NCI-H2171 (cell line): ENCODE data around the gene SLC9A4.

Source experiments
- DNase-seq: peaks from one replicate; lab custom pipeline; 2025; lab: John Stamatoyannopoulos, UW

Gene SLC9A4

GRCh38 chr2:102473020-102473419 lies at the start of gene SLC9A4:
SLC9A4 (plus strand) TSS chr2:102473226; CDS start chr2:102473760, 534 bp downstream.
- DNase-seq = no peak

- DNase-seq = no peak
Observed at GRCh38 chr2:102423368-102423767, 49.7 kb upstream of the SLC9A4 start.

GRCh38 chr2:102424754-102425153 lies 48.3 kb upstream of the SLC9A4 start:
- DNase-seq = no peak

DNA sequence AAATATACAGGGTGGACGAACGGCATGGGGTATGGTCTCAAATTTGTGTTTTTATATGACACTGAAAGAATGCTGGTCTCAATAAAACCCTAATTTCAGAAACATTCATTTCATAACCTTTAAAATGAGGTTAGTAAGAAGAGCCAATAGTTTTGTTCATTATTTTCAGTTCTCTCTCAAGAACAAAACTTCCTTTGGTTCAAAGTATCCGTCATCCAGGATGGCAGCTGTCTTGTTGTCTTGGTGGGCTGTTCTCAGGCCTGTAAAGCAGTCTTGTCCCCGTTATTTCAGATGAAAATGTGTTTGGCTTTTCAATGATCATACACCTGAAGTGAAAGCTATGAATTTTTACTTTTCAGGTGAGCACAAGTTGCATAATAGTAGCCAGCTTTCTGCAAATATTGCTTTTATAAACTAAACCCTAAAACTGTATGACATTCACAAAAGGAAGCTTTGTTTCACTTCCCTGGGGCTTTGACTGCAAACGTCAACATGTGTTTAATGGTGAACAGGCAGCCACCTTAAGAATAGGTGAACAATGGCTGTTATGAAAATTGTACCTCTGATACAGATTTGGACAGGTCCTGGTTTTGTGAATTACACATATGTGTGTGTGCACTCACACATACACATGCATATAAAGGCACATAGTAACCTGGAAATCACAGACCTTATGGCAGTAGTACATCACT lies 47.4 kb upstream of the SLC9A4 start:
- no peak for DNase-seq

DNA sequence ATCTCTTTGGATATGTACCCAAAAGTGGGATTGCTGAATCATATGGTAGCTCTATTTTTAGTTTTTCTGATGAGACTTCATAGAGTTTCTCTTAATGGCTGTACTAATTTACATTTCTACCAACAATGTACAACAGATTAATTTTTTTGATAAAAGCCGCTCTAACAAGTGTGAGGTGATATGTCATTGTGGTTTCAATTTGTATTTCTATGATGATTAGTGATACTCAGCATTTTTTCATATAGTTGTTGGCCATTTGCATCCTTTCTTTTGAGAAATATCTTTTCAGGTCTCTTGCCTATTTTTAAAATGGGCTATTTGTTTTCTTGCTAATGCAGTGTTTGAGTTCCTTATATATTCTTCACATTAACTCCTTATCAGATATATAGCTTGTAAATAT lies 45.8 kb upstream of the SLC9A4 start:
- no peak for DNase-seq

DNA sequence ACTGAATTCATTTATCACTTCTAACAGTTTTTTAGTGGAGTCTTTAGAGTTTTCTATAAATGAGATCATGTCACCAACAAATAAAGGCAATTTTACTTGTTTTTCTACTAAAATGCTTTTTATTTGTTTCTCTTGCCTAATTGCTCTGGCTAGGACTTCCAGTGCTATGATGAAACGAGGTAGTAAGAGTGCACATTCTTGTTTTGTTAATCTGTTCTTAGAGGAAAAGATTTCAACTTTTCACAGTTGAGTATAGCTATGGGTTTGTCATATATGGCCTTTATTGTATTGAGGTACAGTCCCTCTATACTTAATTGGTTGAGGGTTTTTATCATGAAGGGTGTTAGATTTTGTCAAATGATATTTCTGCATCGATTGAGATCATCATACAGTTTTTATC lies 44.5 kb upstream of the SLC9A4 start:
- DNase-seq = no peak

- DNase-seq = no peak
Observed at GRCh38 chr2:102432386-102432785, 40.6 kb upstream of the SLC9A4 start.

GRCh38 chr2:102433973-102434654 lies 38.9 kb upstream of the SLC9A4 start:
- DNase-seq = no peak

DNA sequence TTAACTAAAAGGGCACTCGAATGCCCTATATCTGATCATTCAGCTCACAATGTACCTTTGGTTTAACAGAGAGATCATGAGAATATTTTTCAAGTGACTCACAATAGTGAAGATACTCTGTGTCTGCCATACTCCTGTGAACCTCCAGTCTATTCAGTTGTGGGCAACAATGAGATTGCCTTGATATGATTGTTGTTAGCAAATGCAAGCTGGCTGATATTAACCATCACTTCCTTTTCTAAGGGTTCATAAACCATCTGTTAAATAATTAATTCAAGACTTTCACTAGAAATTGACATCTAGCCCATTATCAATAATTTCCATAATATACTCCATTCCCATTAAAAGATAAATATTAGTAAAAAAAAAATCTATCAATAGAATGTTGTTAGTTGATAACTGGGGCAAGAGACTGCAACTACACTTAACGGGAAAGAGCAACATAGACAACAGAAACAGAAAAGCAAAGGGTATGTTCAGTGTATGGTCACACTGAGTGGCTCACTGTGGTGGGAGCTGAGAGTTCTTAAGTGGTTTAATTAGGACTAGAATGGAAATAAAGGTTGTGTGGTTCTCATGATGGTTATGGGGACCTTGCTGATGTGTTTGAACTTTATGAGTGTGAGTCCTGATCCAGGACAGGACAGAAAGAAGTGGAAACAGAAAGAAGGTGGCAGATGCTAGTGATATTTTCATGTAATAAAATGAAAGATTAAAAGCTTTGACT lies 38.2 kb upstream of the SLC9A4 start:
- DNase-seq = no peak

- no peak for DNase-seq
Observed at GRCh38 chr2:102435741-102436140, 37.3 kb upstream of the SLC9A4 start.

GRCh38 chr2:102436323-102436722 lies 36.7 kb upstream of the SLC9A4 start:
- no peak for DNase-seq

DNA sequence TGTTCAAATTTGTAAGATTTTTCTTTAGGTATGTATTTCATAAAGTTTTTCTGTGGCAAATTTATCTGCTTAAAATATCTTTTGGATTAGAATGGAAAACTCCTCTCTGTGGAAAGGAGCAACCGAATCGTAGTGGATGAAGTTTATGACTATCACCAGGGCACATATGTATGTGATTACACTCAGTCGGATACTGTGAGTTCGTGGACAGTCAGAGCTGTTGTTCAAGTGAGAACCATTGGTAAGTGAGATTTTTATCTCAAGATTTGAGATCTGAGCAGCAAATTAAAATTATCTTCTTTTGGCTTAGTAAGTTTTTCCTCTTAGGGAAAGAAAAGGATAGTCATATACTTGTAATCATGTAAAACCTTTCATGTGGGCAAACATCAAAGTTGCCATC lies 35.9 kb upstream of the SLC9A4 start:
- DNase-seq = no peak

DNA sequence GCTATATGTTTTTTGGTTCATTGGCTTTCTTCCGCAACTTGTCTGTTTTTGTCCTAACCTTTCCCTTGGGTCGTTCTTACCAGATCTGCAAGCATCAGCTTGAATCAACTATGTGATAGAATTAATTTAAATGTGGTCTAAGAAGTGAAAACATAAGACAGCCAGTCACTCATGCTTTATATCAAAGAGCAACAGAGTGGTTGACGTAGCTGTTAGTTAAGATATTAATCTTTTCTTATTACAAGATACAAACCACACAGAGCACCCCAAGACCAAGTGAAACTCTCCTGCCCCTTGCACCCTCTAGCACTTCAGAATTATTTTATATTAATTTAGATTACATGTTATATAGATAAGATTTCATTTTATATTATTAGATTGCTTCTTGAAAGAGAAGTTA lies 34.9 kb upstream of the SLC9A4 start:
- no peak for DNase-seq

- DNase-seq = no peak
Observed at GRCh38 chr2:102438578-102438977, 34.4 kb upstream of the SLC9A4 start.

DNA sequence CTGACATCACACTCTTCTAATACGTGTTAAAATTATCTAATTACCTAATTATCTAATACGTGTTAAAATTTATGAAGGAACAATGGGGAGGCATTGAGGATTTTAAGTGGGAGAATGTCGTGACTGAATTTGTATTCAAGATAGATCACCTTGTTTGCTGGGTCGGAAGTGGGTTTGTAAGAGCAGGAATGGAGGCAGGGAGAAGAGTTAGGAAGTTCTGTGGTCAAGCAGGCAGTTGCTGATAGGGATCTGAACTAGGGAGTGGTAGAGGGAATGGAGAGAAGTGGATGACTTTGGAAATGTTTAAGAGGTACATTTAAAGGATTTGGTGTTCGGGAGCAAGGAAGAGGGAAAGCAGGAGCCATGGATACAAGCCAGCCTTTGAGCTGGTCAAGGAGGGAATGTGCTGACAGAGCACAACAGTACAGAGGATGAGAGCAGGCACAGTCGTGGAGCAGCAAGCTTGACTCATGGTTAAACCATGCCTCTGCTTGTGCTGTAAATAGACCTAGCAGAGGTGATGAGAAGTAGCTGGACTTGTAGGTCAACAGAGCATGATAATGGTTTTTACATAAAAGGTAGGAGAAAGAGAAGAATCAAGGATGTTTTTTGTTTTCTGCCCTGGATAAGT lies 33.8 kb upstream of the SLC9A4 start:
- DNase-seq = no peak

GRCh38 chr2:102442967-102443828 lies 29.8 kb upstream of the SLC9A4 start:
- no peak for DNase-seq

GRCh38 chr2:102444233-102444632 lies 28.8 kb upstream of the SLC9A4 start:
- no peak for DNase-seq

DNA sequence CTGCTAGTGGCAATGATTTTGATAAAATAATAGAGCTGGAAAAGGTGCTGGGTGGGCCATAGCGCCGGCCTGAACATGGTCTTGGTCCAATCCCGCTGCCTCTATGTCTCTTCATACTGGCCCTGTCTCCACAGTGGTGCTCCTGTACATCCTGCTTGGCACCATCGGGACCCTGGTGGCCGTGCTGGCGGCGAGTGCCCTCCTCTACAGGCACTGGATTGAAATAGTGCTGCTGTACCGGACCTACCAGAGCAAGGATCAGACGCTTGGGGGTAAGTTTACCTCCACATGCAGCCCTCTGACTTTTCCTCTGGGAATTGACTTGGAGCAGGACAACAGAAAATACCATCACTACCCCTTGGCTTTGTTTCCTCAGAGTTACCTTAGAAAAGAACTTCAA lies 26.1 kb upstream of the SLC9A4 start:
- no peak for DNase-seq

DNA sequence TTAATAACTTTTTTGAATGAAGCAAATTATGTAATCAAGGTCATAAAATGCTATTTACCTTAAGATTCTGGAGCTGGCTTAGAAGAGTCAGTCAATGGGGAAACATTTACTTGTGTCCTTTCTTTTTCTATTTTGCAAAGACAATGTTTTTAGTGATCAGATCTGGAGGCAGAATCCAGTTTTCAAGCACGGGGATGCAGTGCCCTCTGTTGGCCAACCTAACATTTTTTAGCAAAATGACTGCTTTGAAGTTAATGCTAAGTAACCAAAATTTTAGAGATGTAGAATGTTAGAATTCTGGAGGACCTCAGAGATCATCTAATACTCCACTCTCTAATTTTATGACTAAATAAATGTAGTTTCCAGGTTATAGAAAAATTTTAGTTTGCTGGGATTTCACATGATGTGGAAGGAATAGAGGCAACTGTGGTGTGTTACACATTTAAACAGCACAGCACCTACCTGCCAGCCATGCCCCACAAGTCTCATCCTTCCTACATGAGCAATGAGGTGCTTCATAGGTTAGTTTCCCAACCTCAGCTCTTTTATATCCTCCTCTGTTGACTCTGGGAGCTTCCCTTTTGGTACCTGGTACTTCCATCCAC lies 23.6 kb upstream of the SLC9A4 start:
- DNase-seq = no peak

GRCh38 chr2:102451968-102452367 lies 21.1 kb upstream of the SLC9A4 start:
- no peak for DNase-seq

- DNase-seq = no peak
Observed at GRCh38 chr2:102453501-102453900, 19.5 kb upstream of the SLC9A4 start.
